ENCODE data around the gene MPEG1. TPM values are rescaled to one million over a fixed set of nuclear protein-coding genes. Genes with fewer than 3 reads are reported as not detected.

Gene MPEG1
- total and polyA plus RNA-seq, 12 donors, result 2.9 to 45.9 (median 5.9) TPM

DNA sequence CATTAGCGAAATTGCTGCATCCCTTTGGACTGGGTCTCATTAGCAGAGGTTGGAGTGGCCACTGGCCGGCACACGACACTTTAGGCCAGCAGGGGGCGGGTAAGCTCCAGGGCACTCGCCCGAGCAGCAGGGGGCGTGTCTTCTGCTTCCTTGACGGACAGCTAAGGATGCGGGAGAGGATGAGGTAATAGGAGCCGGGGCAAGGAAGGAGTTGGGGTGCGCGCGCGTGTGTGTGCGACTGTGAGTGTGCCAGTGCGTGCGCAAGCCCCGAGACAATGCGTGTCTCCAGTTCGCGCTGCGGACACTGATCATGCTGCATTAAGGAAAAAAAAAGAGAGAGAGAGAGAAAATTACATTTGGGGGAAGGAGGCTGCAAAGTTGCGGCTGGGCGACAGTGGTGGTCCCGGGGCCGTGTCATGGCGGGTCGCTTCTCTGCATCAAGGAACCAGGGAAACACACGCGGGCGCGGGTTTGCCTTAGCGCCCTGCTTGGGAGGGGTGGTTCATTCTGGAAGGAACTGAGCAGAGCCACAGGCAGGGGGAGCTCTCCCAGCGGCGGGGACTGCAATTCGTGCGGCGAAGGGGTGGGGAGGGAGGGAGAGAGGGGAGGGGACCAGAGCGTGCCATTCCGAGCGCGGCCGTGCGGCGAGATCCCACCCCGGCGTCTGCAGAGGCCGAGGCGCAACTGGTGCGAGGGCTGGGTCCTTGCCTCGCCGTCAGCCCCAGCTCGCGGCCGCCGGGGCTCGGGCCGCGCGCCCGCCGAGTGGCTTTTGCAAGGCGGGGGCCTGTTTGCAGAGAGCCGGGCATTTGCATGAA is 41.0 kb downstream of the MPEG1 start, which contains the start of gene DTX4:
DTX4 (plus strand) TSS at position 625 of the 815 bp plus-strand sequence. CDS start 464 bp downstream, outside the sequence.
- H3K27me3 ChIP-seq, result peaks cover 0 to 16% (median 0%) of the 10 kb centered on the region in 7 donors
- H3K9me3 ChIP-seq, result no peaks in the 10 kb centered on the region
- intact Hi-C loops (cut with DNase I), result loop anchor here (1.0 to 10.0 kb wide), 13 partner anchors 35 to 503 kb away; partner anchors contain the start of gene OR5A2 (in 4 of the 10)
- peak within 1 kb of the TSS in 7 of 10 donors; percentile 26 to 80 (median 56) for H3K27ac ChIP-seq
- peaks cover 0 to 34% (median 17%) of the 10 kb centered on the region in 9 donors for H3K4me1 ChIP-seq
- H3K4me3 ChIP-seq, result peak within 1 kb of the TSS; percentile 45 to 74 (median 68)
- 0% methylated on average over 54 to 64 of the region's 64 CpGs for WGBS, 2 donors
- TF ChIP-seq, protein P1, sequence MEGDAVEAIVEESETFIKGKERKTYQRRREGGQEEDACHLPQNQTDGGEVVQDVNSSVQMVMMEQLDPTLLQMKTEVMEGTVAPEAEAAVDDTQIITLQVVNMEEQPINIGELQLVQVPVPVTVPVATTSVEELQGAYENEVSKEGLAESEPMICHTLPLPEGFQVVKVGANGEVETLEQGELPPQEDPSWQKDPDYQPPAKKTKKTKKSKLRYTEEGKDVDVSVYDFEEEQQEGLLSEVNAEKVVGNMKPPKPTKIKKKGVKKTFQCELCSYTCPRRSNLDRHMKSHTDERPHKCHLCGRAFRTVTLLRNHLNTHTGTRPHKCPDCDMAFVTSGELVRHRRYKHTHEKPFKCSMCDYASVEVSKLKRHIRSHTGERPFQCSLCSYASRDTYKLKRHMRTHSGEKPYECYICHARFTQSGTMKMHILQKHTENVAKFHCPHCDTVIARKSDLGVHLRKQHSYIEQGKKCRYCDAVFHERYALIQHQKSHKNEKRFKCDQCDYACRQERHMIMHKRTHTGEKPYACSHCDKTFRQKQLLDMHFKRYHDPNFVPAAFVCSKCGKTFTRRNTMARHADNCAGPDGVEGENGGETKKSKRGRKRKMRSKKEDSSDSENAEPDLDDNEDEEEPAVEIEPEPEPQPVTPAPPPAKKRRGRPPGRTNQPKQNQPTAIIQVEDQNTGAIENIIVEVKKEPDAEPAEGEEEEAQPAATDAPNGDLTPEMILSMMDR (IDR thresholded peaks at IDR 0.05), result peak; percentile 71 to 88 (median 78)
- ATAC-seq, result peak; percentile 93 to 99 (median 96)
- no peaks in the 10 kb centered on the region for H3K36me3 ChIP-seq
- peak; percentile 91 to 93 for DNase-seq

DNA sequence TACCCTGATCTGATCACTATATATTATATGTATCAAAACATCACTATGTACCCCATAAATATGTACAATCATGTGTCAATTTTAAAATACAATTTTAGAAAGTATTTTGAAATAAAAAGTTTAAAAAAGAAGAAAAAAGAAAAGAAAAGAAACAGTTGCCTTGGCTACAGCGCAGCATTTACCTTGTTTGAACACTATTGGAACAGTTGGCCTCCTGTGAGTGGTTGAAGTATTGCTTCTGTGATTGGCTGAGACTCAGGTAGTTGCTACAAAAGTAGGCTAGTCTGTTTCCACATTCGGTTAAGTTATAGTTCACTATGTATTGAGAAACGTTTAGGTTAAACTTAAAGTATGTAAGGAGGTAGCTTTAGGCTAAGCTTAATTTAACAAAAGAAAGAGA is 48.7 kb downstream of the MPEG1 start:
- intact Hi-C loops (cut with DNase I), result no loop called here
- WGBS, 2 donors, result 62 to 88% methylated on average over 3 of the region's 3 CpGs
- no peaks in the 10 kb centered on the region for H3K9me3 ChIP-seq
- H3K4me1 ChIP-seq, result no peaks in the 10 kb centered on the region
- H3K27me3 ChIP-seq, result peaks cover 0 to 17% (median 0%) of the 10 kb centered on the region in 7 donors
- no peak overlapping the region for H3K27ac ChIP-seq
- H3K36me3 ChIP-seq, result no peaks in the 10 kb centered on the region
- TF ChIP-seq, protein P1 (IDR thresholded peaks at IDR 0.05), result no peak
- ATAC-seq (no peak), DNase-seq (no peak)
- no peak overlapping the region for H3K4me3 ChIP-seq

Other genes with a start within 250 kb of the MPEG1 start
- gene GLYATL1B, start 126.6 kb downstream of the MPEG1 start, total RNA-seq, result not detected
- gene GLYATL1B, start 126.6 kb downstream of the MPEG1 start, polyA plus RNA-seq, result not detected
- gene FAM111B, start 105.7 kb downstream of the MPEG1 start, total RNA-seq, result 1 to 10 TPM in 2 of 10 donors, under 1 TPM in 6, not detected in 2; 0.11 to 3.1 (median 0.30) TPM
- under 1 TPM; 0.12 to 0.22 TPM for gene FAM111B, start 105.7 kb downstream of the MPEG1 start, polyA plus RNA-seq
- 10 to 100 TPM in 2 of 10 donors, 1 to 10 TPM in 8; 4.0 to 18.6 (median 5.1) TPM for gene FAM111A, start 70.1 kb downstream of the MPEG1 start, total RNA-seq
- gene FAM111A, start 70.1 kb downstream of the MPEG1 start, polyA plus RNA-seq, result 10 to 100 TPM in 1 of 2 donors, 1 to 10 TPM in 1; 2.9 to 22.5 TPM
- 1 to 10 TPM in 9 of 10 donors, under 1 TPM in 1; 0.98 to 4.1 (median 2.7) TPM for gene DTX4, start 40.8 kb downstream of the MPEG1 start, total RNA-seq
- 1 to 10 TPM in 1 of 2 donors, under 1 TPM in 1; 0.86 to 1.3 TPM for gene DTX4, start 40.8 kb downstream of the MPEG1 start, polyA plus RNA-seq
- gene OR5AN1, start 146.0 kb upstream of the MPEG1 start, total RNA-seq, result not detected
- not detected for gene OR5AN1, start 146.0 kb upstream of the MPEG1 start, polyA plus RNA-seq
- gene OR5A2, start 213.5 kb upstream of the MPEG1 start, total RNA-seq, result not detected
- gene OR5A2, start 213.5 kb upstream of the MPEG1 start, polyA plus RNA-seq, result not detected
- gene OR5A1, start 223.5 kb upstream of the MPEG1 start, total RNA-seq, result not detected
- gene OR5A1, start 223.5 kb upstream of the MPEG1 start, polyA plus RNA-seq, result not detected
- not detected for gene OR4D6, start 244.0 kb upstream of the MPEG1 start, total RNA-seq
- not detected for gene OR4D6, start 244.0 kb upstream of the MPEG1 start, polyA plus RNA-seq

Measured in heart right ventricle (tissue), 16 donors.